Measurements from ENCODE around the gene UBE2A. TPM values are rescaled to one million over a fixed set of nuclear protein-coding genes. Genes with fewer than 3 reads are reported as not detected.

The UBE2A gene
- total and polyA plus RNA-seq, 2 of the 13 experiments (the other 11 are each of a cell fraction or from before 2014, with no cell fraction given): 17.0 to 30.5 TPM

GRCh38 chrX:119606280-119607017 is 32.1 kb downstream of the UBE2A start, which contains the start of gene NKRF (continued):
- 0 out of 2 replicates have a peak, but pooled peaks have one; percentile 20 for TF ChIP-seq SNAPC2 (CRISPR knock-in tag; IDR thresholded peaks at IDR 0.05)
- TF ChIP-seq ZBTB21 (CRISPR knock-in tag; IDR thresholded peaks at IDR 0.05): peak; percentile 86
- TF ChIP-seq AHR (CRISPR knock-in tag; IDR thresholded peaks at IDR 0.05): no peak
- TF ChIP-seq PRPF4 (IDR thresholded peaks at IDR 0.05; ENCODE audit: low read depth, low read length, poor library complexity, severe bottlenecking): no peak
- TF ChIP-seq ELF1 (CRISPR knock-in tag; IDR thresholded peaks at IDR 0.05): peak; percentile 43; the same call in 1 of the 2 replicates
- TF ChIP-seq SP140L (CRISPR knock-in tag; IDR thresholded peaks at IDR 0.05; ENCODE audit: borderline replicate concordance): no peak
- no peak for TF ChIP-seq KDM4B (CRISPR knock-in tag; IDR thresholded peaks at IDR 0.05)
- TF ChIP-seq POLR2AphosphoS5 (IDR thresholded peaks at IDR 0.05; ENCODE audit: low read depth, low read length): peak; percentile 84
- TF ChIP-seq AFF4 (CRISPR knock-in tag; IDR thresholded peaks at IDR 0.05): no peak
- TF ChIP-seq ZNF33A (CRISPR knock-in tag; IDR thresholded peaks at IDR 0.05; ENCODE audit: borderline replicate concordance): no peak
- peak; percentile 71 for TF ChIP-seq CREB1 (IDR thresholded peaks at IDR 0.05)
- TF ChIP-seq CREB1 (CRISPR knock-in tag; IDR thresholded peaks at IDR 0.05): peak; percentile 82
- TF ChIP-seq ZNF501 (CRISPR knock-in tag; IDR thresholded peaks at IDR 0.05): peak; percentile 37; the same call in 1 of the 2 replicates
- 0 out of 2 replicates have a peak, but pooled peaks have one; percentile 18 for TF ChIP-seq ZNF772 (CRISPR knock-in tag; IDR thresholded peaks at IDR 0.05)
- TF ChIP-seq THAP8 (CRISPR knock-in tag; IDR thresholded peaks at IDR 0.05; ENCODE audit: borderline replicate concordance): 0 out of 2 replicates have a peak, but pooled peaks have one; percentile 49
- TF ChIP-seq SAP130 (CRISPR knock-in tag; IDR thresholded peaks at IDR 0.05; ENCODE audit: low read depth): peak; percentile 43; the same call in 1 of the 2 replicates
- peak; percentile 70; the same call in 1 of the 2 replicates for TF ChIP-seq YEATS2 (CRISPR knock-in tag; IDR thresholded peaks at IDR 0.05; ENCODE audit: borderline replicate concordance)
- 0 out of 2 replicates have a peak, but pooled peaks have one; percentile 15 for TF ChIP-seq ZNF335 (CRISPR knock-in tag; IDR thresholded peaks at IDR 0.05)
- TF ChIP-seq GATAD1 (CRISPR knock-in tag; IDR thresholded peaks at IDR 0.05): peak; percentile 63; the same call in 1 of the 2 replicates
- no peak for TF ChIP-seq ZNF24 (IDR thresholded peaks at IDR 0.05)
- TF ChIP-seq NPAS2 (CRISPR knock-in tag; IDR thresholded peaks at IDR 0.05; ENCODE audit: borderline replicate concordance): no peak
- peak; percentile 32; the same call in 1 of the 2 replicates for TF ChIP-seq ISL2 (CRISPR knock-in tag; IDR thresholded peaks at IDR 0.05)
- TF ChIP-seq ZBTB7A (CRISPR knock-in tag; IDR thresholded peaks at IDR 0.05): peak; percentile 40; the same call in 1 of the 2 replicates
- TF ChIP-seq DR1 (CRISPR knock-in tag; IDR thresholded peaks at IDR 0.05): peak; percentile 47; the same call in 1 of the 2 replicates
- peak; percentile 45; the same call in 1 of the 2 replicates for TF ChIP-seq KDM2A (CRISPR knock-in tag; IDR thresholded peaks at IDR 0.05; ENCODE audit: borderline replicate concordance, low read depth)
- 0 out of 2 replicates have a peak, but pooled peaks have one; percentile 35 for TF ChIP-seq ELF3 (CRISPR knock-in tag; IDR thresholded peaks at IDR 0.05)

Measured in HepG2 (cell line).